ENCODE results near the gene STIM2.

STIM2 gene

GRCh38 chr4:26936284-26937065 lies 75.8 kb downstream of the STIM2 start:
- CTCF ChIA-PET = no interaction called here
- POLR2A ChIA-PET = no interaction called here

DNA sequence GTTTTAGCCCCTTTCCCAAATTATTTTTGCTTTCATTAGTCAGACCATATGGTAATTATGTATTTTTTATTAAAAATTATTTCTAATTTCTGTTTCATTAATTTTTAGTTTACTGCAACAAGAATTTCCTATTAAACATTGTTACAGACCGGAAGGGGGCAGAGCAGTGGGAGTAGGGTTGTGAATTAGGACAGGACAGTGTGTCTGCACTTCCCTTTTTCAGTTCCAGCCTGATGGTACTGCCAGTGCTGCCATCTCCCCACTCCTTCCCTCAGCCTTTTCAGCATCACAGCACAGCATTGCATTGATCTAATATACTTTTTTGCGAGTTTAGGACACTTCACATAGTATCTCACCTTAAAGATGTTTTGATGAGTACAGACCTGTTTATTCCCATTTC lies 76.5 kb downstream of the STIM2 start:
- ChIA-PET CTCF (no interaction called here), POLR2A (no interaction called here)

More at GRCh38 chr4:26936284-26937065, 75.8 kb downstream of the STIM2 start:
- TF ChIP-seq ELF4 (IDR thresholded peaks at IDR 0.05) (no peak), FOXK2 (IDR thresholded peaks at IDR 0.05) (no peak), NFRKB (IDR thresholded peaks at IDR 0.05) (no peak), HDGF (IDR thresholded peaks at IDR 0.05; ENCODE audit: borderline replicate concordance) (no peak), LEF1 (IDR thresholded peaks at IDR 0.05; ENCODE audit: borderline replicate concordance) (no peak), CTBP1 (IDR thresholded peaks at IDR 0.05; ENCODE audit: borderline replicate concordance) (no peak), L3MBTL2 (conservative IDR thresholded peaks at IDR 0.05) (no peak), BHLHE40 (IDR thresholded peaks at IDR 0.05; ENCODE audit: borderline replicate concordance) (no peak), FOXM1 (IDR thresholded peaks at IDR 0.05; ENCODE audit: borderline replicate concordance) (no peak), SP1 (IDR thresholded peaks at IDR 0.05) (no peak), TARDBP (IDR thresholded peaks at IDR 0.05) (no peak), SUZ12 (IDR thresholded peaks at IDR 0.05) (no peak), ZNF384 (IDR thresholded peaks at IDR 0.05) (no peak), FOXA1 (IDR thresholded peaks at IDR 0.05) (no peak), ARNT (IDR thresholded peaks at IDR 0.05) (no peak)
- TF ChIP-seq, protein P1, sequence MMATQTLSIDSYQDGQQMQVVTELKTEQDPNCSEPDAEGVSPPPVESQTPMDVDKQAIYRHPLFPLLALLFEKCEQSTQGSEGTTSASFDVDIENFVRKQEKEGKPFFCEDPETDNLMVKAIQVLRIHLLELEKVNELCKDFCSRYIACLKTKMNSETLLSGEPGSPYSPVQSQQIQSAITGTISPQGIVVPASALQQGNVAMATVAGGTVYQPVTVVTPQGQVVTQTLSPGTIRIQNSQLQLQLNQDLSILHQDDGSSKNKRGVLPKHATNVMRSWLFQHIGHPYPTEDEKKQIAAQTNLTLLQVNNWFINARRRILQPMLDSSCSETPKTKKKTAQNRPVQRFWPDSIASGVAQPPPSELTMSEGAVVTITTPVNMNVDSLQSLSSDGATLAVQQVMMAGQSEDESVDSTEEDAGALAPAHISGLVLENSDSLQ (IDR thresholded peaks at IDR 0.05) = no peak
- no peak for DNase-seq (ENCODE audit: extremely low spot score)

GRCh38 chr4:26937567-26937966 lies 76.9 kb downstream of the STIM2 start:
- no peak for DNase-seq (ENCODE audit: extremely low spot score)
- CTCF ChIA-PET = interaction anchor here (0.7 to 1.0 kb wide), 2 partner anchors 10 to 48 kb away, joined by 3 read pairs; no protein-coding TSS in a partner anchor
- POLR2A ChIA-PET = no interaction called here
- no peak for TF ChIP-seq HDGF (IDR thresholded peaks at IDR 0.05; ENCODE audit: borderline replicate concordance)
- TF ChIP-seq ARNT (IDR thresholded peaks at IDR 0.05) = no peak
- no peak for TF ChIP-seq FOXK2 (IDR thresholded peaks at IDR 0.05)
- no peak for TF ChIP-seq FOXA1 (IDR thresholded peaks at IDR 0.05)
- no peak for TF ChIP-seq BHLHE40 (IDR thresholded peaks at IDR 0.05; ENCODE audit: borderline replicate concordance)
- TF ChIP-seq TARDBP (IDR thresholded peaks at IDR 0.05) = no peak
- TF ChIP-seq L3MBTL2 (conservative IDR thresholded peaks at IDR 0.05) = no peak
- TF ChIP-seq, protein P1 (IDR thresholded peaks at IDR 0.05) = no peak
- no peak for TF ChIP-seq NFRKB (IDR thresholded peaks at IDR 0.05)
- no peak for TF ChIP-seq ZNF384 (IDR thresholded peaks at IDR 0.05)

More for the DNA sequence above, 76.5 kb downstream of the STIM2 start:
- no peak for DNase-seq (ENCODE audit: extremely low spot score)
- TF ChIP-seq ZNF384 (IDR thresholded peaks at IDR 0.05) (no peak), L3MBTL2 (conservative IDR thresholded peaks at IDR 0.05) (no peak), FOXM1 (IDR thresholded peaks at IDR 0.05; ENCODE audit: borderline replicate concordance) (no peak), BHLHE40 (IDR thresholded peaks at IDR 0.05; ENCODE audit: borderline replicate concordance) (no peak)

DNA sequence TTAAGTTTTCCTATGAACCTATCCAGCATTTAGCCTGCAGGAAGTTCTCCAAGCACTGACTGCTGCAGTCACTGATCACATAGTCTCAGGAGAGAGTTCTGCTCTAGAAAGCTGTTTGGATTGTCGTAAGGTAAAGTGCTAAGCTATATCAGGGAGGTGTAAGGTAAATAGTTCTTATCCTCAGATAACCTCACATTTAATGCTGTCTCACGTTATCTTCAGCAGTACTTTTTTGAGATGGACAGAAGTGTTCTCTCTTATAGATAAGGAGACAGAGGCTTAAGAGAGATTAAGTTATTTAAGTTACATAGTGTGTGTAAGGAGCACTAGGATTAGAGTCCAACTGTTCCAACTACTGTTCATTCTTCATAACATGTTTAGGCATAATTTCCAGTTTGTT lies 77.9 kb downstream of the STIM2 start:
- no peak for DNase-seq (ENCODE audit: extremely low spot score)
- ChIA-PET POLR2A (no interaction called here), CTCF (interaction anchor here (0.7 to 1.0 kb wide), 2 partner anchors 9 to 49 kb away, joined by 3 read pairs; no protein-coding TSS in a partner anchor)
- TF ChIP-seq SP1 (IDR thresholded peaks at IDR 0.05) (no peak), ARNT (IDR thresholded peaks at IDR 0.05) (no peak), NFRKB (IDR thresholded peaks at IDR 0.05) (no peak)

- CTCF ChIA-PET = no interaction called here
- POLR2A ChIA-PET = no interaction called here
- DNase-seq (ENCODE audit: extremely low spot score) = no peak
- TF ChIP-seq TARDBP (IDR thresholded peaks at IDR 0.05) (no peak), FOXM1 (IDR thresholded peaks at IDR 0.05; ENCODE audit: borderline replicate concordance) (no peak), NFRKB (IDR thresholded peaks at IDR 0.05) (no peak), FOXK2 (IDR thresholded peaks at IDR 0.05) (no peak)
Measured at GRCh38 chr4:26941951-26942350, 81.3 kb downstream of the STIM2 start.

DNA sequence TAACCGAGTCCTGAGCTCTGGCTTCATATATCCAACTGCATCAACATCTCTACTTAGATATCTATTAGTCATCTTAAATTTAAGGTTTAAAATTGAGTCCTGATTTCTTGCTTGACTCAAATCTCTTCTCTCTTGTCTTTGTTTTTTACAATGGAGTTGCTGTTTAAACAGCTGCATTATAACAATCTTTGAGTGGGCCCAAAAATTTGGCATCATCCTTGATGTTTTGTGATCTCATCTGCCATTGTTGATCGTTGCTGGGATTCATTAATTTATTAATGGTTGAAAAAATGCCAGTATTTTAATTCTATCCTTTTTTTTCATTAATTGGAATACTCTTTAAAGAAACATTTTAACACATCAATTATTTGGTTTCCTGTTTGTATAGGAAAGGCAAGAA lies 82.2 kb downstream of the STIM2 start:
- TF ChIP-seq HDGF (IDR thresholded peaks at IDR 0.05; ENCODE audit: borderline replicate concordance) (no peak), ZNF384 (IDR thresholded peaks at IDR 0.05) (no peak), ARNT (IDR thresholded peaks at IDR 0.05) (no peak), BHLHE40 (IDR thresholded peaks at IDR 0.05; ENCODE audit: borderline replicate concordance) (no peak), FOXK2 (IDR thresholded peaks at IDR 0.05) (no peak), ELF4 (IDR thresholded peaks at IDR 0.05) (no peak), FOXM1 (IDR thresholded peaks at IDR 0.05; ENCODE audit: borderline replicate concordance) (no peak), NFRKB (IDR thresholded peaks at IDR 0.05) (no peak), FOXA1 (IDR thresholded peaks at IDR 0.05) (no peak), CTBP1 (IDR thresholded peaks at IDR 0.05; ENCODE audit: borderline replicate concordance) (no peak), TARDBP (IDR thresholded peaks at IDR 0.05) (no peak), SUZ12 (IDR thresholded peaks at IDR 0.05) (no peak), L3MBTL2 (conservative IDR thresholded peaks at IDR 0.05) (no peak), LEF1 (IDR thresholded peaks at IDR 0.05; ENCODE audit: borderline replicate concordance) (no peak), SP1 (IDR thresholded peaks at IDR 0.05) (no peak)
- TF ChIP-seq, protein P1 (IDR thresholded peaks at IDR 0.05) = no peak
- CTCF ChIA-PET = interaction anchor here (1.2 kb wide), 1 partner anchor 75 kb away, joined by 3 read pairs; no protein-coding TSS in a partner anchor
- no peak for DNase-seq (ENCODE audit: extremely low spot score)
- POLR2A ChIA-PET = no interaction called here
